HepG2 (cell line): ENCODE data around the gene ZNF26. TPM values are rescaled to one million over a fixed set of nuclear protein-coding genes. Genes with fewer than 3 reads are reported as not detected.
A peak's percentile ranks its signal among the peaks of the same experiment; 100 is the strongest.

Experiments used
- EZH2 ChIP-seq: conservative IDR thresholded peaks from 2 replicates; pipeline ENCODE4 v1.6.1; 2012; ENCODE audit warnings: mild to moderate bottlenecking, low read depth, low read length, moderate library complexity
- GATAD1 ChIP-seq: IDR thresholded peaks from 2 replicates; pipeline ENCODE4 v1.6.1; 2016; ENCODE audit warnings: missing genetic modification reagents, missing compliant biosample characterization
- HDAC6 ChIP-seq: fragments of 200-600 bp; sonication (generic); IDR thresholded peaks from 2 replicates; pipeline ENCODE4 v1.7.0; 2017; ENCODE audit warnings: mild to moderate bottlenecking, antibody characterized with exemption, low read length, low read depth
- IRF9 ChIP-seq: sonication (generic); formaldehyde crosslinking; IDR thresholded peaks from 2 replicates; pipeline ENCODE4 v1.8.0; 2022; ENCODE audit warnings: missing genetic modification reagents, mild to moderate bottlenecking, borderline replicate concordance
- MAFK ChIP-seq, 2 experiments: IDR thresholded peaks in 1 of 2; conservative IDR thresholded peaks in 1 of 2; 2 replicates each; pipeline ENCODE4 v1.6.1; 2011; ENCODE audit warnings: improper control_type of control experiment in 2 of 2, low read length in 2 of 2
- MEIS1 ChIP-seq: sonication (generic); formaldehyde crosslinking; IDR thresholded peaks from 2 replicates; pipeline ENCODE4 v1.9.0; 2021; ENCODE audit warnings: mild to moderate bottlenecking, missing genetic modification reagents, moderate library complexity, borderline replicate concordance
- MIXL1 ChIP-seq: IDR thresholded peaks from 2 replicates; pipeline ENCODE4 v1.6.1; 2016
- PAF1 ChIP-seq: IDR thresholded peaks from 2 replicates; pipeline ENCODE4 v1.6.1; 2016; ENCODE audit warnings: missing genetic modification reagents, missing compliant biosample characterization
- PHF5A ChIP-seq: IDR thresholded peaks from one replicate; pipeline ENCODE4 v1.6.1; 2018; ENCODE audit warnings: low read depth, missing genetic modification reagents; ENCODE audit not compliant: unreplicated experiment
- RBM39 ChIP-seq: fragments of 200-400 bp; formaldehyde crosslinking; IDR thresholded peaks from one replicate; pipeline ENCODE4 v1.6.1; 2018; ENCODE audit warnings: antibody characterized with exemption, mild to moderate bottlenecking, low read depth, low read length; ENCODE audit not compliant: poor library complexity, severe bottlenecking
- REXO4 ChIP-seq: sonication (generic); formaldehyde crosslinking; IDR thresholded peaks from 2 replicates; pipeline ENCODE4 v1.8.0; 2022; ENCODE audit warnings: missing genetic modification reagents, mild to moderate bottlenecking, borderline replicate concordance
- SRF ChIP-seq: IDR thresholded peaks from 2 replicates; pipeline ENCODE4 v1.6.1; 2011; ENCODE audit warnings: mild to moderate bottlenecking, low read depth, low read length, moderate library complexity
- ZBTB33 ChIP-seq: sonication (generic); formaldehyde crosslinking; IDR thresholded peaks from 2 replicates; pipeline ENCODE4 v1.4.0; 2020; ENCODE audit warnings: missing genetic modification reagents
- ZBTB39 ChIP-seq: sonication (generic); formaldehyde crosslinking; IDR thresholded peaks from 2 replicates; pipeline ENCODE4 v1.5.0; 2020; ENCODE audit warnings: missing genetic modification reagents
- ZFP36 ChIP-seq: fragments of 150-350 bp; IDR thresholded peaks from 2 replicates; pipeline ENCODE4 v1.6.1; 2018; ENCODE audit warnings: borderline replicate concordance, low read length, low read depth; ENCODE audit not compliant: partially characterized antibody
- ZMYM4 ChIP-seq: sonication (generic); formaldehyde crosslinking; IDR thresholded peaks from 2 replicates; pipeline ENCODE4 v1.8.1; 2023; ENCODE audit warnings: mild to moderate bottlenecking, missing genetic modification reagents
- ZNF234 ChIP-seq: sonication (generic); formaldehyde crosslinking; conservative IDR thresholded peaks from 2 replicates; pipeline ENCODE4 v1.5.1; 2020; ENCODE audit warnings: mild to moderate bottlenecking, missing genetic modification reagents
- ZNF337 ChIP-seq: sonication (generic); formaldehyde crosslinking; IDR thresholded peaks from 2 replicates; pipeline ENCODE4 v1.5.1; 2020; ENCODE audit warnings: missing genetic modification reagents, low read depth, mild to moderate bottlenecking, borderline replicate concordance
- ZNF564 ChIP-seq: sonication (generic); formaldehyde crosslinking; IDR thresholded peaks from 2 replicates; pipeline ENCODE4 v1.8.1; 2023; ENCODE audit warnings: mild to moderate bottlenecking, missing genetic modification reagents
- ZNF781 ChIP-seq: sonication (generic); formaldehyde crosslinking; IDR thresholded peaks from 2 replicates; pipeline ENCODE4 v1.5.1; 2020; ENCODE audit warnings: borderline replicate concordance, mild to moderate bottlenecking, missing genetic modification reagents; ENCODE audit errors: not compliant biosample characterization
- polyA plus RNA-seq, 8 experiments: library from polyadenylated mRNA; depleted of rRNA in 3 of 8; stranded (reverse) in 7 of 8; unstranded in 1 of 8; fragments of >200 nt; fragmentation: Illumina TruSeq in 4 of 8; extraction: Trizol in 4 of 8; gene quantifications; 2 replicates each; pipeline versions ENCODE4 v1.2.1 to v1.2.3, GENCODE V29; 2011 to 2016; ENCODE audit warnings: low read depth in 4 of 8, missing spikeins in 1 of 8, mixed read lengths in 1 of 8; ENCODE audit not compliant: insufficient read depth in 1 of 8
- total RNA-seq, 5 experiments: library from RNA; depleted of rRNA; stranded (reverse); fragments of >200 nt; fragmentation: Illumina TruSeq; extraction: Trizol; gene quantifications; 2 replicates each; pipeline ENCODE4 v1.2.3, GENCODE V29; 2016; ENCODE audit warnings: low read depth in 1 of 5

Gene ZNF26
- total and polyA plus RNA-seq, 2 of the 13 experiments (the other 11 are each of a cell fraction or from before 2014, with no cell fraction given), result 3.8 to 6.5 TPM

- TF ChIP-seq ZBTB39 (CRISPR knock-in tag) (no peak), SRF (peak; percentile 85), ZNF337 (no peak), EZH2 (no peak), RBM39 (no peak), REXO4 (CRISPR knock-in tag) (no peak), IRF9 (CRISPR knock-in tag) (peak; percentile 93), ZNF564 (CRISPR knock-in tag) (peak; percentile 36; the same call in 1 of the 2 replicates), HDAC6 (no peak), ZFP36 (no peak), GATAD1 (peak; percentile 98), MAFK (conservative IDR thresholded peaks at IDR 0.05 in 1 of 2, IDR thresholded peaks at IDR 0.05 in 1 of 2; ENCODE audit: low read length in 2 of 2) (no peak), MEIS1 (no peak), ZMYM4 (CRISPR knock-in tag) (peak; percentile 95), MIXL1 (CRISPR knock-in tag) (peak; percentile 80; the same call in 1 of the 2 replicates), PAF1 (no peak), PHF5A (CRISPR knock-in tag) (peak; percentile 71), ZBTB33 (CRISPR knock-in tag) (no peak; the same call in 1 of the 2 replicates), ZNF781 (no peak), ZNF234 (CRISPR knock-in tag) (no peak)
Observed at GRCh38 chr12:132986001-132986884, at the start of gene ZNF26 (continued).
